Gastrocnemius medialis (tissue), 4 donors: ENCODE measurements around the gene KCNK17. TPM values are rescaled to one million over a fixed set of nuclear protein-coding genes. Genes with fewer than 3 reads are reported as not detected.
"Not testable (repeated sequence)": the region's sequence is repeated elsewhere in the genome, so short reads cannot be mapped to it uniquely, and the experiment has no call there.

Source experiments
- ATAC-seq, 2 donors: fragments of 150-250 bp; one replicate each; pipeline ENCODE4 v1.9.1; 2016
- DNase-seq, 2 donors: peaks; one replicate each; pipeline ENCODE4 v3.0.0-alpha.2; 2019
- H3K27ac ChIP-seq, 4 donors: fragments of 200-600 bp; sonication (generic); 1 replicate in 1 of 4; 2 replicates in 3 of 4; pipeline ENCODE4 v1.5.1; 2016 to 2018; ENCODE audit warnings: mild to moderate bottlenecking in 2 of 4, moderate library complexity in 1 of 4
- H3K27me3 ChIP-seq, 3 donors: fragments of 200-600 bp; sonication (generic) in 2 of 3; 1 replicate in 1 of 3; 2 replicates in 2 of 3; pipeline versions ENCODE4 v1.5.1 to v1.6.0; 2016 to 2019; ENCODE audit warnings: mild to moderate bottlenecking in 1 of 3, moderate library complexity in 1 of 3
- H3K36me3 ChIP-seq, 2 donors: fragments of 200-600 bp; sonication (generic) in 1 of 2; one replicate each; pipeline ENCODE4 v1.5.1; 2017 to 2018
- H3K4me1 ChIP-seq, 2 donors: fragments of 200-600 bp; sonication (generic) in 1 of 2; one replicate each; pipeline ENCODE4 v1.5.1; 2016 to 2017; ENCODE audit warnings: mild to moderate bottlenecking in 2 of 2
- H3K4me3 ChIP-seq, 4 donors: fragments of 200-600 bp; sonication (generic) in 3 of 4; 1 replicate in 1 of 4; 2 replicates in 3 of 4; pipeline ENCODE4 v1.5.1; 2016 to 2019; ENCODE audit warnings: mild to moderate bottlenecking in 2 of 4
- H3K9me3 ChIP-seq, 3 donors: fragments of 200-600 bp; sonication (generic) in 2 of 3; 1 replicate in 1 of 3; 2 replicates in 2 of 3; pipeline ENCODE4 v1.5.1; 2016 to 2019
- CTCF ChIP-seq, 5 experiments: fragments of 450-650 bp in 3 of 5; fragments of 200-600 bp in 2 of 5; sonication (generic) in 2 of 5; IDR thresholded peaks in 4 of 5; conservative IDR thresholded peaks in 1 of 5; 1 replicate in 4 of 5; 2 replicates in 1 of 5; pipeline ENCODE4 v1.5.1; 2016 to 2019; ENCODE audit warnings: antibody characterized with exemption in 5 of 5, mild to moderate bottlenecking in 3 of 5, moderate library complexity in 3 of 5
- POLR2A ChIP-seq, 2 donors: fragments of 450-650 bp; IDR thresholded peaks; one replicate each; pipeline ENCODE4 v1.6.1; 2017; ENCODE audit warnings: antibody characterized with exemption in 2 of 2, mild to moderate bottlenecking in 2 of 2, moderate library complexity in 2 of 2
- in situ Hi-C, 4 donors: fragments of 200-750 bp; cut with MboI; loops; one replicate each; pipeline versions ENCODE4 v1.15.0 to v1.8.0; 2017; ENCODE audit warnings: low sequenced_read_pairs in 4 of 4
- intact Hi-C: fragments of 100-400 bp; cut with DNase I; formaldehyde crosslinking; loops from one replicate; pipeline ENCODE4 v1.15.1; 2023; ENCODE audit warnings: low total_unique reads
- total RNA-seq, 4 donors: library from RNA; depleted of rRNA; stranded (reverse); fragments of >200 nt; gene quantifications; one replicate each; pipeline versions ENCODE4 v1.1.0 to v1.2.3, GENCODE V29; 2016

The KCNK17 gene
- total RNA-seq, 4 donors from 2014 or later = not detected

- DNase-seq (no peak), ATAC-seq (no peak)
- in situ Hi-C loops = no loop called here
- peaks cover 0 to 4% of the 10 kb centered on the region in 2 donors for H3K4me1 ChIP-seq
- TF ChIP-seq CTCF (IDR thresholded peaks at IDR 0.05 in 4 of 5, conservative IDR thresholded peaks at IDR 0.05 in 1 of 5) (no peak), POLR2A (IDR thresholded peaks at IDR 0.05) (no peak)
- intact Hi-C loops = no loop called here
- H3K27me3 ChIP-seq = peaks cover 0 to 1% (median 0%) of the 10 kb centered on the region in 3 donors
- no peak overlapping the region for H3K4me3 ChIP-seq
- H3K27ac ChIP-seq = no peak overlapping the region
- H3K9me3 ChIP-seq = no peaks in the 10 kb centered on the region
- no peaks in the 10 kb centered on the region for H3K36me3 ChIP-seq
These were observed 20.1 kb downstream of the KCNK17 start for GRCh38 chr6:39294133-39294532.

GRCh38 chr6:39292637-39293036 lies 21.6 kb downstream of the KCNK17 start:
- Histone ChIP-seq H3K4me1 (peaks cover 0 to 4% of the 10 kb centered on the region in 2 donors), H3K9me3 (no peaks in the 10 kb centered on the region), H3K27me3 (no peaks in the 10 kb centered on the region), H3K36me3 (no peaks in the 10 kb centered on the region), H3K27ac (no peak overlapping the region), H3K4me3 (no peak overlapping the region)
- TF ChIP-seq POLR2A (IDR thresholded peaks at IDR 0.05) (no peak), CTCF (IDR thresholded peaks at IDR 0.05 in 4 of 5, conservative IDR thresholded peaks at IDR 0.05 in 1 of 5) (no peak)
- DNase-seq (no peak), ATAC-seq (no peak)
- intact Hi-C loops = no loop called here
- in situ Hi-C loops = no loop called here

- Histone ChIP-seq H3K4me1 (no peaks in the 10 kb centered on the region), H3K27ac (no peak overlapping the region), H3K4me3 (no peak overlapping the region), H3K27me3 (no peaks in the 10 kb centered on the region), H3K9me3 (no peaks in the 10 kb centered on the region), H3K36me3 (no peaks in the 10 kb centered on the region)
- intact Hi-C loops = no loop called here
- TF ChIP-seq POLR2A (IDR thresholded peaks at IDR 0.05) = no peak
- no peak for ATAC-seq
- in situ Hi-C loops = no loop called here
- no peak for DNase-seq
These were observed 24.7 kb downstream of the KCNK17 start for GRCh38 chr6:39289490-39289889.

GRCh38 chr6:39287601-39288000 lies 26.6 kb downstream of the KCNK17 start:
- in situ Hi-C loops (no loop called here), intact Hi-C loops (no loop called here)
- H3K4me1 ChIP-seq = no peaks in the 10 kb centered on the region
- no peak for ATAC-seq
- H3K27ac ChIP-seq = no peak overlapping the region
- H3K36me3 ChIP-seq = no peaks in the 10 kb centered on the region
- no peaks in the 10 kb centered on the region for H3K9me3 ChIP-seq
- no peak for TF ChIP-seq POLR2A (IDR thresholded peaks at IDR 0.05)
- TF ChIP-seq CTCF (IDR thresholded peaks at IDR 0.05 in 4 of 5, conservative IDR thresholded peaks at IDR 0.05 in 1 of 5) = no peak
- no peak overlapping the region for H3K4me3 ChIP-seq
- no peaks in the 10 kb centered on the region for H3K27me3 ChIP-seq
- DNase-seq = no peak

- ATAC-seq, in situ Hi-C loops: not testable (repeated sequence)
These were observed 27.6 kb downstream of the KCNK17 start for GRCh38 chr6:39286596-39286995.

GRCh38 chr6:39282774-39283173 lies 31.4 kb downstream of the KCNK17 start:
- intact Hi-C loops (no loop called here), in situ Hi-C loops (no loop called here)
- Histone ChIP-seq H3K27ac (no peak overlapping the region), H3K36me3 (no peaks in the 10 kb centered on the region), H3K9me3 (no peaks in the 10 kb centered on the region), H3K4me3 (no peak overlapping the region), H3K27me3 (no peaks in the 10 kb centered on the region), H3K4me1 (no peaks in the 10 kb centered on the region)
- TF ChIP-seq POLR2A (IDR thresholded peaks at IDR 0.05) (no peak), CTCF (IDR thresholded peaks at IDR 0.05 in 4 of 5, conservative IDR thresholded peaks at IDR 0.05 in 1 of 5) (no peak)
- DNase-seq (no peak), ATAC-seq (no peak)

More at GRCh38 chr6:39286596-39286995, 27.6 kb downstream of the KCNK17 start:
- intact Hi-C loops, H3K4me1 ChIP-seq, H3K27me3 ChIP-seq, H3K27ac ChIP-seq, DNase-seq, H3K4me3 ChIP-seq, H3K9me3 ChIP-seq, H3K36me3 ChIP-seq: not testable (repeated sequence)
